Frontal cortex (tissue), 4 donors: ENCODE results near the gene ZDHHC20. TPM values are rescaled to one million over a fixed set of nuclear protein-coding genes. Genes with fewer than 3 reads are reported as not detected.
"Not testable (repeated sequence)": the region's sequence is repeated elsewhere in the genome, so short reads cannot be mapped to it uniquely, and the experiment has no call there.

ENCODE experiments used
- DNase-seq, 2 donors: peaks; one replicate each; pipeline ENCODE4 v3.0.0; 2012; ENCODE audit warnings: low spot score in 2 of 2
- FAIRE-seq: peaks from 2 replicates; lab custom pipeline; 2012; peaks lifted over from hg19 to GRCh38; lab: Jason Lieb, UNC
- total RNA-seq: library from RNA; depleted of rRNA; stranded (reverse); fragments of >200 nt; gene quantifications from one replicate; pipeline ENCODE4 v1.2.3, GENCODE V29; 2014
- donor health status: control.
- donor health status: control.
- donor health status: control.

The ZDHHC20 gene
- total RNA-seq, 1 donor from 2014 or later = 121 TPM

GRCh38 chr13:21443171-21443570 is 15.9 kb downstream of the ZDHHC20 start:
- DNase-seq (no peak), FAIRE-seq (no peak)

- DNase-seq (no peak), FAIRE-seq (no peak)
Observed at GRCh38 chr13:21436582-21436981, 22.5 kb downstream of the ZDHHC20 start.

GRCh38 chr13:21435687-21436151 is 23.4 kb downstream of the ZDHHC20 start:
- DNase-seq = peak in 1 of 2 donors; percentile 25

GRCh38 chr13:21435231-21435630 is 23.9 kb downstream of the ZDHHC20 start:
- FAIRE-seq = no peak
- DNase-seq = no peak

More at GRCh38 chr13:21435687-21436151, 23.4 kb downstream of the ZDHHC20 start:
- no peak for FAIRE-seq

GRCh38 chr13:21434588-21434987 is 24.5 kb downstream of the ZDHHC20 start:
- DNase-seq (no peak), FAIRE-seq (peak; percentile 56)

GRCh38 chr13:21429211-21429610 is 29.9 kb downstream of the ZDHHC20 start:
- DNase-seq = no peak

GRCh38 chr13:21427741-21428140 is 31.4 kb downstream of the ZDHHC20 start:
- no peak for FAIRE-seq
- no peak for DNase-seq

More at GRCh38 chr13:21429211-21429610, 29.9 kb downstream of the ZDHHC20 start:
- no peak for FAIRE-seq

- no peak for DNase-seq
- FAIRE-seq = no peak
Observed at GRCh38 chr13:21426238-21426637, 32.9 kb downstream of the ZDHHC20 start.

GRCh38 chr13:21420706-21421105 is 38.4 kb downstream of the ZDHHC20 start:
- DNase-seq (no peak), FAIRE-seq (no peak)

- FAIRE-seq (no peak), DNase-seq (no peak)
Observed at GRCh38 chr13:21413013-21413412, 46.1 kb downstream of the ZDHHC20 start.

- DNase-seq, FAIRE-seq: not testable (repeated sequence)
Observed at GRCh38 chr13:21410453-21410852, 48.6 kb downstream of the ZDHHC20 start.

- no peak for FAIRE-seq
- no peak for DNase-seq
Observed at GRCh38 chr13:21405309-21405708, 53.8 kb downstream of the ZDHHC20 start.

- FAIRE-seq = no peak
- no peak for DNase-seq
Observed at GRCh38 chr13:21402586-21403307, 56.4 kb downstream of the ZDHHC20 start.

GRCh38 chr13:21399741-21400140 is 59.4 kb downstream of the ZDHHC20 start:
- no peak for DNase-seq
- no peak for FAIRE-seq

- no peak for FAIRE-seq
- no peak for DNase-seq
Observed at GRCh38 chr13:21395953-21396352, 63.1 kb downstream of the ZDHHC20 start.

GRCh38 chr13:21389124-21389523 is 70.0 kb downstream of the ZDHHC20 start:
- FAIRE-seq = no peak
- no peak for DNase-seq

- FAIRE-seq (no peak), DNase-seq (no peak)
Observed at GRCh38 chr13:21385710-21386109, 73.4 kb downstream of the ZDHHC20 start.

- FAIRE-seq = no peak
- DNase-seq = no peak
Observed at GRCh38 chr13:21383090-21383489, 76.0 kb downstream of the ZDHHC20 start.

GRCh38 chr13:21376998-21377985 is 81.8 kb downstream of the ZDHHC20 start:
- not testable (repeated sequence) for FAIRE-seq, DNase-seq

GRCh38 chr13:21372530-21372929 is 86.6 kb downstream of the ZDHHC20 start:
- FAIRE-seq = no peak
- no peak for DNase-seq

- no peak for DNase-seq
Observed at GRCh38 chr13:21371011-21371410, 88.1 kb downstream of the ZDHHC20 start.

More at GRCh38 chr13:21371011-21371410, 88.1 kb downstream of the ZDHHC20 start:
- FAIRE-seq = no peak
